Neutrophil (primary cell): Measurements from ENCODE around the gene MYOM1.
"Not testable (repeated sequence)": the region's sequence is repeated elsewhere in the genome, so short reads cannot be mapped to it uniquely, and the experiment has no call there.

Experiments
- H3K27ac ChIP-seq: fragments of 200-600 bp; sonication (generic); 2 replicates; pipeline ENCODE4 v1.5.1; 2016; ENCODE audit warnings: mild to moderate bottlenecking, moderate library complexity
- H3K27me3 ChIP-seq: fragments of 200-600 bp; sonication (generic); 2 replicates; pipeline ENCODE4 v1.6.0; 2016; ENCODE audit warnings: mild to moderate bottlenecking
- H3K36me3 ChIP-seq: fragments of 200-600 bp; sonication (generic); 2 replicates; pipeline ENCODE4 v1.5.1; 2017
- H3K4me1 ChIP-seq, 2 experiments: fragments of 200-600 bp in 1 of 2; sonication (generic) in 1 of 2; 1 replicate in 1 of 2; 2 replicates in 1 of 2; pipeline versions ENCODE4 v1.5.1 to v1.6.1; 2013 to 2016; ENCODE audit warnings: low read depth in 1 of 2, low read length in 1 of 2, mild to moderate bottlenecking in 1 of 2, moderate library complexity in 1 of 2; ENCODE audit not compliant: control insufficient read depth in 1 of 2, insufficient read depth in 1 of 2
- H3K4me3 ChIP-seq, 2 experiments: fragments of 200-600 bp in 1 of 2; sonication (generic) in 1 of 2; 1 replicate in 1 of 2; 2 replicates in 1 of 2; pipeline ENCODE4 v1.5.1; 2013 to 2016; ENCODE audit warnings: low read depth in 1 of 2, low read length in 1 of 2, mild to moderate bottlenecking in 1 of 2, moderate library complexity in 1 of 2
- H3K9me3 ChIP-seq: fragments of 200-600 bp; sonication (generic); 2 replicates; pipeline ENCODE4 v1.5.1; 2016
- CTCF ChIP-seq: fragments of 200-600 bp; sonication (generic); IDR thresholded peaks from 2 replicates; pipeline ENCODE4 v1.5.1; 2016; ENCODE audit warnings: antibody characterized with exemption

Gene MYOM1

GRCh38 chr18:3223356-3223755 is 3.6 kb upstream of the MYOM1 start:
- no peaks in the 10 kb centered on the region for H3K4me1 ChIP-seq
- no peak overlapping the region for H3K27ac ChIP-seq
- no peaks in the 10 kb centered on the region for H3K36me3 ChIP-seq
- TF ChIP-seq CTCF, result no peak
- no peak overlapping the region for H3K4me3 ChIP-seq
- no peaks in the 10 kb centered on the region for H3K9me3 ChIP-seq
- no peaks in the 10 kb centered on the region for H3K27me3 ChIP-seq

- no peak overlapping the region for H3K4me3 ChIP-seq
- no peaks in the 10 kb centered on the region for H3K4me1 ChIP-seq
- no peak for TF ChIP-seq CTCF
- H3K36me3 ChIP-seq, result no peaks in the 10 kb centered on the region
- no peak overlapping the region for H3K27ac ChIP-seq
- no peaks in the 10 kb centered on the region for H3K27me3 ChIP-seq
- no peaks in the 10 kb centered on the region for H3K9me3 ChIP-seq
These were observed 1.7 kb upstream of the MYOM1 start for GRCh38 chr18:3221496-3221895.

- not testable (repeated sequence) for H3K36me3 ChIP-seq, H3K4me1 ChIP-seq, H3K27me3 ChIP-seq, H3K9me3 ChIP-seq, H3K4me3 ChIP-seq, H3K27ac ChIP-seq
These were observed 1.1 kb upstream of the MYOM1 start for GRCh38 chr18:3220868-3221267.

GRCh38 chr18:3219241-3219630 is 532 bp downstream of the MYOM1 start:
- no peak for TF ChIP-seq CTCF
- H3K27ac ChIP-seq, result no peak overlapping the region
- no peaks in the 10 kb centered on the region for H3K9me3 ChIP-seq
- no peak overlapping the region for H3K4me3 ChIP-seq
- peaks cover 8% of the 10 kb centered on the region for H3K36me3 ChIP-seq
- H3K4me1 ChIP-seq, result no peaks in the 10 kb centered on the region
- no peaks in the 10 kb centered on the region for H3K27me3 ChIP-seq

- no peak for TF ChIP-seq CTCF
- Histone ChIP-seq H3K36me3 (peaks cover 10% of the 10 kb centered on the region), H3K27ac (no peak overlapping the region), H3K9me3 (no peaks in the 10 kb centered on the region), H3K27me3 (no peaks in the 10 kb centered on the region), H3K4me3 (no peak overlapping the region), H3K4me1 (no peaks in the 10 kb centered on the region)
These were observed 949 bp downstream of the MYOM1 start for GRCh38 chr18:3218819-3219218.

GRCh38 chr18:3217948-3218647 is 1.7 kb downstream of the MYOM1 start:
- Histone ChIP-seq H3K4me1 (no peaks in the 10 kb centered on the region), H3K4me3 (no peak overlapping the region), H3K27me3 (no peaks in the 10 kb centered on the region), H3K27ac (no peak overlapping the region), H3K9me3 (no peaks in the 10 kb centered on the region), H3K36me3 (peaks cover 10% of the 10 kb centered on the region)
- no peak for TF ChIP-seq CTCF
